Testis (tissue), 3 donors: ENCODE data around the gene POLR2E. TPM values are rescaled to one million over a fixed set of nuclear protein-coding genes. Genes with fewer than 3 reads are reported as not detected.
A peak's percentile ranks its signal among the peaks of the same experiment; 100 is the strongest.

ENCODE experiments used
- DNase-seq: peaks from one replicate; pipeline ENCODE4 v3.0.0-alpha.2; 2019
- H3K27ac ChIP-seq, 2 donors: fragments of 200-600 bp; sonication (generic); one replicate each; pipeline ENCODE4 v1.5.1; 2019
- H3K27me3 ChIP-seq: fragments of 200-600 bp; sonication (generic); one replicate; pipeline ENCODE4 v1.5.1; 2019
- H3K36me3 ChIP-seq: fragments of 200-600 bp; sonication (generic); one replicate; pipeline ENCODE4 v1.5.1; 2017; ENCODE audit warnings: low read depth; ENCODE audit errors: missing control alignments
- H3K4me1 ChIP-seq: fragments of 200-600 bp; sonication (generic); one replicate; pipeline ENCODE4 v1.5.1; 2019
- H3K4me3 ChIP-seq, 2 donors: fragments of 200-600 bp; sonication (generic); one replicate each; pipeline ENCODE4 v1.5.1; 2017 to 2019
- H3K9me3 ChIP-seq: fragments of 200-600 bp; sonication (generic); one replicate; pipeline ENCODE4 v1.5.1; 2017
- POLR2A ChIP-seq: fragments of 450-650 bp; IDR thresholded peaks from one replicate; pipeline ENCODE4 v1.6.1; 2017; ENCODE audit warnings: antibody characterized with exemption, mild to moderate bottlenecking, moderate library complexity
- whole genome bisulfite sequencing, 2 donors: methylation state at CpG; one replicate each; pipeline ENCODE4 v1.1.5; 2018; 5-methylcytosine and 5-hydroxymethylcytosine counted together
- intact Hi-C: fragments of 100-400 bp; cut with DNase I; formaldehyde crosslinking; loops from one replicate; pipeline ENCODE4 v1.15.1; 2023; ENCODE audit warnings: low total_unique reads
- polyA plus RNA-seq: library from polyadenylated mRNA; stranded (reverse); fragments of 350-450 nt; fragmentation: Illumina TruSeq; extraction: RNeasy Lipid Tissue Mini Kit (QIAGEN cat#74804); gene quantifications from one replicate; pipeline ENCODE4 v1.2.3, GENCODE V29; 2014; ENCODE audit warnings: low read depth, low replicate concordance; ENCODE audit not compliant: insufficient read depth
- total RNA-seq, 2 donors: library from RNA; depleted of rRNA; stranded (reverse); fragments of >200 nt; gene quantifications; one replicate each; pipeline ENCODE4 v1.2.3, GENCODE V29; 2016
- TF ChIP-seq, protein P1 (sequence below), 3 experiments: fragments of 450-650 bp in 2 of 3; fragments of 200-600 bp in 1 of 3; sonication (generic) in 1 of 3; IDR thresholded peaks; one replicate each; pipeline ENCODE4 v1.5.1; 2016 to 2019; ENCODE audit warnings: antibody characterized with exemption in 3 of 3, mild to moderate bottlenecking in 2 of 3, moderate library complexity in 1 of 3

POLR2E gene
- total and polyA plus RNA-seq, 3 donors from 2014 or later = 96.5 to 246 (median 143) TPM

DNA sequence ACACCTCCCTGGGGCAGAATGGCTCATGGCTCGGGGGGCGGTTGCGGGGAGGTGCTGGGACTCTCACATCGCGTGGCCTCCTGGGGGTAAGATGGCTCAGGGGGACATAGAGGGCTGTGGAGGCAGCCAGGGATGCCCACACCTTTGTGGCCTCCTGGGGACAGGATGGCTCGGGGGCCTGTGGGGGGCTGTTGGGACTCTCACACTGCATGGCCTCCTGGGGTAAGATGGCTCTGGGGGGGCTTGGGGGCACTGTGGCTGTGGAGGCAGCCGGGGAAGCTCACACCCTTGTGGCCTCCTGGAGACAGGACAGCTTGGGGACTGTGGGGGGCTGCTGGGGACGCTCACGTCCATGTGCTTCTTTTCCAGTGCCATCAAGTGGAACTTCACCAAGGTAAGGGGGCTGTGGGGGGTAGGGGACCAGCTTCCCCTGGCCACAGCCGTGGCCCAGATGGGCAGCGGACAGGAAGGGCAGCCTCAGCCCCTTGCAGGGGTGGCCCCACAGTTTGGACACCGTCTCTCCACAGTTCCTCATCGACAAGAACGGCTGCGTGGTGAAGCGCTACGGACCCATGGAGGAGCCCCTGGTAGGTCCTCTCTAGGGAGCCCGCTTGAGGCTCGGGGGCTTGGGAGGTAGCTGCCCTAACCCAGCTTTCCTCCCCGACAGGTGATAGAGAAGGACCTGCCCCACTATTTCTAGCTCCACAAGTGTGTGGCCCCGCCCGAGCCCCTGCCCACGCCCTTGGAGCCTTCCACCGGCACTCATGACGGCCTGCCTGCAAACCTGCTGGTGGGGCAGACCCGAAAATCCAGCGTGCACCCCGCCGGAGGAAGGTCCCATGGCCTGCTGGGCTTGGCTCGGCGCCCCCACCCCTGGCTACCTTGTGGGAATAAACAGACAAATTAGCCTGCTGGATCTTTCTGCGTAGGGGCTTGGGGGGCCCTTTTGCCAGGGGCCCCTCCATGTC lies 11.0 kb upstream of the POLR2E start:
- WGBS, 2 donors = 65 to 90% methylated on average over 16 to 32 of the region's 32 CpGs
- no peak for DNase-seq
- Histone ChIP-seq H3K9me3 (no peaks in the 10 kb centered on the region), H3K27ac (peak overlapping the region in 1 of 2 donors; percentile 99), H3K27me3 (no peaks in the 10 kb centered on the region), H3K4me1 (peaks cover 46% of the 10 kb centered on the region), H3K4me3 (no peak overlapping the region), H3K36me3 (no peaks in the 10 kb centered on the region)
- no peak for TF ChIP-seq POLR2A
- TF ChIP-seq, protein P1, sequence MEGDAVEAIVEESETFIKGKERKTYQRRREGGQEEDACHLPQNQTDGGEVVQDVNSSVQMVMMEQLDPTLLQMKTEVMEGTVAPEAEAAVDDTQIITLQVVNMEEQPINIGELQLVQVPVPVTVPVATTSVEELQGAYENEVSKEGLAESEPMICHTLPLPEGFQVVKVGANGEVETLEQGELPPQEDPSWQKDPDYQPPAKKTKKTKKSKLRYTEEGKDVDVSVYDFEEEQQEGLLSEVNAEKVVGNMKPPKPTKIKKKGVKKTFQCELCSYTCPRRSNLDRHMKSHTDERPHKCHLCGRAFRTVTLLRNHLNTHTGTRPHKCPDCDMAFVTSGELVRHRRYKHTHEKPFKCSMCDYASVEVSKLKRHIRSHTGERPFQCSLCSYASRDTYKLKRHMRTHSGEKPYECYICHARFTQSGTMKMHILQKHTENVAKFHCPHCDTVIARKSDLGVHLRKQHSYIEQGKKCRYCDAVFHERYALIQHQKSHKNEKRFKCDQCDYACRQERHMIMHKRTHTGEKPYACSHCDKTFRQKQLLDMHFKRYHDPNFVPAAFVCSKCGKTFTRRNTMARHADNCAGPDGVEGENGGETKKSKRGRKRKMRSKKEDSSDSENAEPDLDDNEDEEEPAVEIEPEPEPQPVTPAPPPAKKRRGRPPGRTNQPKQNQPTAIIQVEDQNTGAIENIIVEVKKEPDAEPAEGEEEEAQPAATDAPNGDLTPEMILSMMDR (IDR thresholded peaks at IDR 0.05) = no peak
- intact Hi-C loops = no loop called here

DNA sequence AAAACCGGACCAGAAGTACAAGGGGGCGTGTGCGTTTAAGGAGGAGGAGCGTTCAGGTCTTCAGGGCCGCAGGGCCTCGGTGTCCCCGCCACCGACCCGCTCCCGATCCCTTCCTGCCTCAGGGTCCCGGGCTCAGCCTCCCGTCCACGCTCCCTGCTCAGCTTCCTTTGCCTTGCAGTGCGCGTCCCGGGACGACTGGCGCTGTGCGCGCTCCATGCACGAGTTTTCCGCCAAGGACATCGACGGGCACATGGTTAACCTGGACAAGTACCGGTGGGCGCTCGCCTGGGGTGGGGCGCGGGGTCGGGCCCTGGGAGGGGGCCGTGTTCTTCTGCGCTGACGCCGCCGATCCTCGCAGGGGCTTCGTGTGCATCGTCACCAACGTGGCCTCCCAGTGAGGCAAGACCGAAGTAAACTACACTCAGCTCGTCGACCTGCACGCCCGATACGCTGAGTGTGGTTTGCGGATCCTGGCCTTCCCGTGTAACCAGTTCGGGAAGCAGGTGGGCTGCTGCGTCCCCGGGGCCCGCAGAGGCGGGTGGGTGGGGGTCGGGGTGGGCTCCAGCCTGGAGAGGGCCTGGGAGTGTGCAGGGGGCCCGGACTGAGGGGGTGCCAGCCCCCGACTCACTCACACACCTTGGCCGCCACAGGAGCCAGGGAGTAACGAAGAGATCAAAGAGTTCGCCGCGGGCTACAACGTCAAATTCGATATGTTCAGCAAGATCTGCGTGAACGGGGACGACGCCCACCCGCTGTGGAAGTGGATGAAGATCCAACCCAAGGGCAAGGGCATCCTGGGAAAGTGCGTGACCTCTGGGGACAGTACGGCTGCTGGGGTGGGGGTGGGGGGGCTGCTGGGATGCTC lies 10.1 kb upstream of the POLR2E start:
- H3K36me3 ChIP-seq = no peaks in the 10 kb centered on the region
- H3K27me3 ChIP-seq = no peaks in the 10 kb centered on the region
- 35 to 46% methylated on average over 13 to 68 of the region's 69 CpGs for WGBS, 2 donors
- H3K4me1 ChIP-seq = peaks cover 40% of the 10 kb centered on the region
- intact Hi-C loops = no loop called here
- peak overlapping the region; percentile 88 to 89 for H3K4me3 ChIP-seq
- H3K9me3 ChIP-seq = no peaks in the 10 kb centered on the region
- DNase-seq = no peak
- TF ChIP-seq, protein P1 (IDR thresholded peaks at IDR 0.05) = no peak
- no peak for TF ChIP-seq POLR2A
- peak overlapping the region; percentile 97 to 99 for H3K27ac ChIP-seq

DNA sequence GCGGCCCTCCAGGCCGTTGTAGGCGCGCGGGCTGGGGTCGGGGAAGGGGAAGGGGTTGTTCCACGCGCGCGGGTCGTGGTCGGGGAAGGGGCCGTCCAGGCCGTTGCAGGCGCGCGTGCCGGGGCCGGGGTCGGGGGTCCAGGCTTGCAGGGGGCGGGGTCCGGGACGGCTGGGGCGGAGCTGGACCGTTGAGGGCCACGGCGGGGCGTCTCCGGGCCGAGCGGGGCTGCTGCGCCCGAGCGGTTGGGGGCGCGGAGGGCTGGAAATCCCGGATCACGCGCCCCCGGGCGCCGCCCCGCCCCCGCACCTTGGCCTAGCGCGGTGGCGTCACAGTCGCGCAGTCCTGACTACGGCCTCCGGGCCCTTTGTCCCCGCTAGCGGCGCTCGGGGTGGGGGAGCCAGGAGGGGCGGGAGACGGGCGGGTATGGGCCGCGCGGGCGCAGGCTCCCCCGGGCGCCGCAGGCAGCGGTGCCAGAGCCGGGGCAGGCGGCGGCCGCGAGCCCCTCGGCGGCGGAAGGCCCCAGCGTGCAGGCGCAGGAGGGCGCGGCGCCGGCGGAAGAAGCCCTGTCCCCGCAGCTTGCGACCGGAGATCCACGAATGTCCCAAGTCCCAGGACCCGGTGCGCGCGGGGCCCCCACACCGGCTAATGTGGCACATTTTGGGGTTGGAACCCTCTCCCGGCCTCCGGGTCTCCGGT lies 9.3 kb upstream of the POLR2E start:
- H3K36me3 ChIP-seq = no peaks in the 10 kb centered on the region
- H3K27ac ChIP-seq = peak overlapping the region; percentile 97 to 99
- H3K4me1 ChIP-seq = peaks cover 40% of the 10 kb centered on the region
- DNase-seq = peak; percentile 78
- H3K27me3 ChIP-seq = no peaks in the 10 kb centered on the region
- peak overlapping the region; percentile 88 to 89 for H3K4me3 ChIP-seq
- TF ChIP-seq, protein P1 (IDR thresholded peaks at IDR 0.05) = peak in 1 of 3 experiments; percentile 7
- no peak for TF ChIP-seq POLR2A
- WGBS, 2 donors = 1% methylated on average over 47 of the region's 93 CpGs; no CpG with 5 or more reads in 1 of the 2 donors
- H3K9me3 ChIP-seq = no peaks in the 10 kb centered on the region
- intact Hi-C loops = no loop called here

DNA sequence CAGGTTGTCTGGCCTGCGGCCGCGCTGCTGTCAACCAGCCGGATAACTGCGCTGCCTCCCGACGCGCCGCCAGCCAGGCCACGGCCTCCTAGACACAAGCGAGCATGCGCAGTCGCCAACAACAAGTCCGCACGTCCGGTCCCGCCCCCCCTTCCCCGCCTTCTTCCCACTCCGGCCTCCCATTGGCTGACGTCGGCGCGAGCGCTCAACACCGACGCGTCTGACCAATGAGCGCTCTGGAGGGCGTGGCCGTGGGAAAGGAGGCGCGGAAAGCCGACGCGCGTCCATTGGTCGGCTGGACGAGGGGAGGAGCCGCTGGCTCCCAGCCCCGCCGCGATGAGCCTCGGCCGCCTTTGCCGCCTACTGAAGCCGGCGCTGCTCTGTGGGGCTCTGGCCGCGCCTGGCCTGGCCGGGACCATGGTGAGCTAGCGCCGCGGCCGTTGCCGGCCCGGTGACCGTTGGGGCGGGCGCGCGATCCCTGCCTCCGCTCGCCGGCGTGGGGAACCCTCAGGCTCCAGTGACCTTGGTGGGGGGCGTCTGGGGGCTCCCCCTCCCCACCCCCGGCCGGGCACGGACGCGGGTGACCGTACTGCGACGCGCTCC lies 8.6 kb upstream of the POLR2E start, which contains the start of gene GPX4:
TSS of gene GPX4 (plus strand) at position 287 of the 603 bp plus-strand sequence. CDS start at position 337, 50 bp downstream.
- Histone ChIP-seq H3K4me1 (peaks cover 46% of the 10 kb centered on the region), H3K36me3 (no peaks in the 10 kb centered on the region), H3K27me3 (no peaks in the 10 kb centered on the region), H3K27ac (peak within 1 kb of the TSS; percentile 97 to 99), H3K4me3 (peak within 1 kb of the TSS; percentile 88 to 89), H3K9me3 (no peaks in the 10 kb centered on the region)
- TF ChIP-seq, protein P1 (IDR thresholded peaks at IDR 0.05) = no peak
- TF ChIP-seq POLR2A = no peak
- 1% methylated on average over 15 to 70 of the region's 75 CpGs for WGBS, 2 donors
- peak; percentile 99 for DNase-seq
- intact Hi-C loops = no loop called here
